ENCODE data around the gene FIG4. TPM values are rescaled to one million over a fixed set of nuclear protein-coding genes. Genes with fewer than 3 reads are reported as not detected.

Gene FIG4
- total and polyA plus RNA-seq, 12 donors: 9.2 to 25.4 (median 17.8) TPM

DNA sequence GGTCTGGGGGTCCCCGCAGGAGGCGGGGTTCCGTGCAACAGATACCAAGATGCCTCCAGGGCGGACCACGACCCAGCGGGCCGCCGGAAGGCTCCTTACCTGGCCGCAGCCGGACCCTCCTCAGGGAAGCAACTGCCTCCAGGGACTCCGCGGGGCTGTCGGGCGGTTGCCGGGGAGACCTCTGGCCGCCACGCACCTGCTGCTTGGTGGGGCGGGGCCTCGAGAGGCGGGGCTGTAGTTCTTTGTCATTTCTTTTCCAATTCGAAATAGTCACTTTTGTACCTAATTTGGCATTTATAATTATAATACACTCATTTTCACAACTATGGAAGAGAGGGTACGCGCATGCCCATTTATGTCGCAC is 741 bp upstream of the FIG4 start:
- Histone ChIP-seq H3K27me3 (no peaks in the 10 kb centered on the region), H3K36me3 (replicated peaks in 1 of 2) (no peaks in the 10 kb centered on the region), H3K4me1 (replicated peaks in 1 of 2) (peaks cover 15 to 34% of the 10 kb centered on the region in 2 donors), H3K9me3 (replicated peaks in 1 of 3) (no peaks in the 10 kb centered on the region), H3K27ac (peak overlapping the region; percentile 53 to 92 (median 84)), H3K4me3 (peak overlapping the region; percentile 10 to 95 (median 75))
- intact Hi-C loops (cut with DNase I): no loop called here
- WGBS, 4 donors: 0 to 1% (median 1%) methylated on average over 21 to 24 of the region's 24 CpGs
- TF ChIP-seq CTCF (IDR thresholded peaks at IDR 0.05): no peak
- no peak for TF ChIP-seq POLR2A (IDR thresholded peaks at IDR 0.05)
- DNase-seq: peak; percentile 43 to 79 (median 66)

DNA sequence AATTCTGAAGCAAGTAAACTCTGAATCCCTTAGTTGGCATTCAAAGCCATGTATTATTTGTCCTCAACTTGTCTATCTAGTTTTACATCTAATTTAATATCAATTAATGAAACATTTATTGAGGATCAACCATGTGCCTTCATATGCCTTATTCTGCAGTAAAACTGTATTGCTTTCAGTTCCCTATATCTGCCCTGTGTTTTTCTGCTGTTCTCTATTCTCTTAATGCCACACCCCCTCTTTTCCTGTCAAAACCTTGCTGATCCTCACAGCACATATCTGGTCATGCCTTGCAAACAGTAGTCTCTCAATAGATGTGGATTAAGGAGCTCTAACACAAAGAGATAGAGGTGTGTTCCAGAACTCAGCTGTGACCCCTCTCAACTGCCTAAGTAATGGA is 2.0 kb downstream of the FIG4 start:
- H3K27me3 ChIP-seq: no peaks in the 10 kb centered on the region
- no peaks in the 10 kb centered on the region for H3K9me3 ChIP-seq (replicated peaks in 1 of 3)
- H3K27ac ChIP-seq: no peak overlapping the region
- intact Hi-C loops (cut with DNase I): no loop called here
- DNase-seq: no peak
- H3K36me3 ChIP-seq (replicated peaks in 1 of 2): no peaks in the 10 kb centered on the region
- H3K4me1 ChIP-seq (replicated peaks in 1 of 2): peaks cover 15 to 34% of the 10 kb centered on the region in 2 donors
- no peak overlapping the region for H3K4me3 ChIP-seq
- TF ChIP-seq POLR2A (IDR thresholded peaks at IDR 0.05): no peak
- no peak for TF ChIP-seq CTCF (IDR thresholded peaks at IDR 0.05)

DNA sequence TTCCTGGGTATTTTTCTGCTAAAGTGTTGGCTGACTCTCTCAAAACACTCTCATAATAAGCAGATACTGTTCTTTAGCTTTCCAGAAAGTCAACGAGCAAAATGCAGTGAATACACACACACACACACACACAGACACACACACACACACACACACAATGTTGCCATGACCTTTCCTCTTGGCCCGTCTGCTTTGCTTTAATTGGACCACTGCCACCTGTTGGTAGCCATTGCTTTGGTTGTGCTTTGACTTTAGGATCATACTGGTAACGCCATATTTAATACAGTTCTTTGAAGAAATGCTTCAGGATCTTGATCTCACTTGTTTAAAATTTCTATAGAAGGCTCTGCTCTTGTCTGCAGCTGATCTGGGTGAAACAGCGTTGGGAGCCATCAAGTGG is 4.4 kb downstream of the FIG4 start:
- no peak overlapping the region for H3K27ac ChIP-seq
- WGBS, 4 donors: 53 to 68% (median 59%) methylated on average over 4 of the region's 4 CpGs
- H3K4me1 ChIP-seq (replicated peaks in 1 of 2): peaks cover 8 to 25% of the 10 kb centered on the region in 2 donors
- TF ChIP-seq POLR2A (IDR thresholded peaks at IDR 0.05) (no peak), CTCF (IDR thresholded peaks at IDR 0.05) (no peak)
- no peaks in the 10 kb centered on the region for H3K27me3 ChIP-seq
- intact Hi-C loops (cut with DNase I): no loop called here
- H3K36me3 ChIP-seq (replicated peaks in 1 of 2): no peaks in the 10 kb centered on the region
- H3K4me3 ChIP-seq: no peak overlapping the region
- H3K9me3 ChIP-seq (replicated peaks in 1 of 3): no peaks in the 10 kb centered on the region
- no peak for DNase-seq

- intact Hi-C loops (cut with DNase I): no loop called here
- H3K9me3 ChIP-seq (replicated peaks in 1 of 3): no peaks in the 10 kb centered on the region
- no peaks in the 10 kb centered on the region for H3K27me3 ChIP-seq
- TF ChIP-seq CTCF (IDR thresholded peaks at IDR 0.05) (no peak), POLR2A (IDR thresholded peaks at IDR 0.05) (no peak)
- H3K36me3 ChIP-seq (replicated peaks in 1 of 2): no peaks in the 10 kb centered on the region
- peaks cover 7 to 25% of the 10 kb centered on the region in 2 donors for H3K4me1 ChIP-seq (replicated peaks in 1 of 2)
- DNase-seq: no peak
- H3K27ac ChIP-seq: no peak overlapping the region
- H3K4me3 ChIP-seq: no peak overlapping the region
- 96 to 99% (median 97%) methylated on average over 5 of the region's 5 CpGs for WGBS, 4 donors
These were observed 5.3 kb downstream of the FIG4 start for GRCh38 chr6:109696355-109696754.
